H1 (cell line): ENCODE measurements around the gene CNTROB. TPM values are rescaled to one million over a fixed set of nuclear protein-coding genes. Genes with fewer than 3 reads are reported as not detected.

Source experiments
- CTCF ChIA-PET: fragments of 300-600 bp; sonication (Branson Sonifier 250); formaldehyde crosslinking; loops from one replicate; lab custom pipeline; 2021; ENCODE audit not compliant: partially characterized antibody; lab: Charles Lee
- POLR2A ChIA-PET: fragments of 300-600 bp; sonication (Branson Sonifier 250); formaldehyde crosslinking; loops from one replicate; lab custom pipeline; 2021; ENCODE audit warnings: inconsistent platforms; ENCODE audit not compliant: partially characterized antibody; lab: Charles Lee
- DNase-seq, 2 experiments: peaks; one replicate each; pipeline versions ENCODE4 v3.0.0 to v3.0.0-alpha.2; 2010 to 2022; ENCODE audit warnings: low spot score in 2 of 2, low read depth in 1 of 2, mixed read lengths in 1 of 2
- FAIRE-seq: peaks from 2 replicates; lab custom pipeline; 2011; peaks lifted over from hg19 to GRCh38; lab: Jason Lieb, UNC
- H2AFZ ChIP-seq: 2 replicates; pipeline ENCODE4 v1.8.1; 2012; ENCODE audit warnings: low read length, inconsistent platforms
- H2AK5ac ChIP-seq: 2 replicates; pipeline ENCODE4 v1.6.1; 2013; ENCODE audit warnings: low read depth, low read length
- H2BK120ac ChIP-seq: replicated peaks from 2 replicates; pipeline ENCODE3; 2013; ENCODE audit warnings: low read depth, low read length, inconsistent platforms
- H2BK12ac ChIP-seq: 2 replicates; pipeline ENCODE4 v1.6.1; 2013; ENCODE audit warnings: low read depth, low read length
- H2BK15ac ChIP-seq: 2 replicates; pipeline ENCODE4 v1.6.1; 2013; ENCODE audit warnings: low read length
- H2BK20ac ChIP-seq: 2 replicates; pipeline ENCODE4 v1.6.1; 2013; ENCODE audit warnings: low read length
- H2BK5ac ChIP-seq: 2 replicates; pipeline ENCODE4 v1.6.1; 2013; ENCODE audit warnings: low read depth, low read length
- H3K14ac ChIP-seq: 2 replicates; pipeline ENCODE4 v1.6.1; 2013; ENCODE audit warnings: inconsistent platforms; ENCODE audit not compliant: insufficient read length
- H3K18ac ChIP-seq: 2 replicates; pipeline ENCODE4 v1.6.1; 2013; ENCODE audit warnings: low read length; ENCODE audit errors: extremely low read depth
- H3K23ac ChIP-seq: 2 replicates; pipeline ENCODE4 v1.6.1; 2013; ENCODE audit warnings: inconsistent platforms; ENCODE audit not compliant: insufficient read length
- H3K23me2 ChIP-seq: 2 replicates; pipeline ENCODE4 v1.6.1; 2013; ENCODE audit warnings: low read depth, low read length
- H3K27ac ChIP-seq: 2 replicates; pipeline ENCODE4 v1.6.1; 2011; ENCODE audit warnings: low read depth, low read length, inconsistent platforms
- H3K27me3 ChIP-seq, 4 experiments: replicated peaks in 1 of 4; 1 replicate in 1 of 4; 2 replicates in 3 of 4; pipeline versions ENCODE4 v1.6.1 to v1.8.1; 2011 to 2013; ENCODE audit warnings: low read length in 3 of 4, mild to moderate bottlenecking in 3 of 4, inconsistent platforms in 2 of 4, mixed read lengths in 2 of 4, moderate library complexity in 1 of 4; ENCODE audit not compliant: control insufficient read depth in 3 of 4, insufficient read depth in 3 of 4; ENCODE audit errors: extremely low read depth in 1 of 4
- H3K36me3 ChIP-seq, 4 experiments: 2 replicates each; pipeline versions ENCODE4 v1.6.1 to v1.8.1; 2011 to 2013; ENCODE audit warnings: mild to moderate bottlenecking in 4 of 4, low read length in 3 of 4, moderate library complexity in 2 of 4, control low read depth in 1 of 4, inconsistent platforms in 1 of 4; ENCODE audit not compliant: insufficient read depth in 4 of 4, control insufficient read depth in 2 of 4
- H3K4ac ChIP-seq: replicated peaks from 2 replicates; pipeline ENCODE3; 2013; ENCODE audit warnings: low read length, low read depth, mixed read lengths, inconsistent platforms; ENCODE audit not compliant: insufficient read length
- H3K4me1 ChIP-seq, 4 experiments: replicated peaks in 1 of 4; 1 replicate in 1 of 4; 2 replicates in 3 of 4; pipeline versions ENCODE4 v1.6.1 to v1.8.1; 2011 to 2013; ENCODE audit warnings: low read length in 3 of 4, inconsistent platforms in 2 of 4, mixed read lengths in 1 of 4; ENCODE audit not compliant: insufficient read depth in 4 of 4, control insufficient read depth in 3 of 4
- H3K4me2 ChIP-seq, 2 experiments: 2 replicates each; pipeline versions ENCODE4 v1.6.1 to v1.8.1; 2011 to 2013; ENCODE audit warnings: low read depth in 2 of 2, low read length in 2 of 2, control low read depth in 1 of 2, inconsistent platforms in 1 of 2, mild to moderate bottlenecking in 1 of 2; ENCODE audit not compliant: insufficient read depth in 1 of 2
- H3K4me3 ChIP-seq, 4 experiments: fragments of 200-600, 300-600 bp in 1 of 4; sonication (generic), shearing (Covaris generic), sonication (Bioruptor Twin) in 1 of 4; 2 replicates each; pipeline versions ENCODE4 v1.5.1 to v1.8.1; 2011 to 2016; ENCODE audit warnings: low read length in 4 of 4, low read depth in 3 of 4, control low read depth in 2 of 4, inconsistent platforms in 2 of 4, mild to moderate bottlenecking in 2 of 4, mixed read lengths in 1 of 4, moderate library complexity in 1 of 4; ENCODE audit not compliant: insufficient read depth in 2 of 4; ENCODE audit errors: extremely low read depth in 1 of 4
- H3K56ac ChIP-seq: replicated peaks from 2 replicates; pipeline ENCODE3; 2013; ENCODE audit warnings: low read depth, mild to moderate bottlenecking, mixed read lengths, low read length, inconsistent platforms; ENCODE audit not compliant: insufficient read length
- H3K79me1 ChIP-seq: 2 replicates; pipeline ENCODE4 v1.6.1; 2013; ENCODE audit warnings: low read depth, low read length, control low read depth
- H3K79me2 ChIP-seq, 2 experiments: 2 replicates each; pipeline versions ENCODE4 v1.6.1 to v1.8.1; 2012 to 2013; ENCODE audit warnings: low read length in 2 of 2, mild to moderate bottlenecking in 2 of 2, inconsistent platforms in 1 of 2; ENCODE audit not compliant: insufficient read depth in 2 of 2, control insufficient read depth in 1 of 2
- H3K9ac ChIP-seq, 4 experiments: replicated peaks in 1 of 4; 1 replicate in 1 of 4; 2 replicates in 3 of 4; pipeline versions ENCODE4 v1.6.1 to v1.8.1; 2011 to 2013; ENCODE audit warnings: low read depth in 3 of 4, low read length in 3 of 4, control low read depth in 2 of 4, mild to moderate bottlenecking in 2 of 4, moderate library complexity in 2 of 4, inconsistent platforms in 1 of 4; ENCODE audit errors: extremely low read depth in 1 of 4
- H3K9me3 ChIP-seq, 2 experiments: 2 replicates each; pipeline versions ENCODE4 v1.6.1 to v1.8.1; 2012 to 2013; ENCODE audit warnings: mild to moderate bottlenecking in 2 of 2, moderate library complexity in 2 of 2, control low read depth in 1 of 2, inconsistent platforms in 1 of 2, low read depth in 1 of 2, low read length in 1 of 2, mixed read lengths in 1 of 2; ENCODE audit not compliant: insufficient read depth in 2 of 2
- H4K20me1 ChIP-seq, 2 experiments: replicated peaks in 1 of 2; 2 replicates each; pipeline versions ENCODE3 to v1.8.1; 2011 to 2013; ENCODE audit warnings: inconsistent platforms in 2 of 2, low read length in 2 of 2, mild to moderate bottlenecking in 1 of 2; ENCODE audit not compliant: insufficient read depth in 2 of 2, control insufficient read depth in 1 of 2
- H4K5ac ChIP-seq: 2 replicates; pipeline ENCODE4 v1.6.1; 2013; ENCODE audit warnings: low read length, low read depth, mixed read lengths, inconsistent platforms; ENCODE audit not compliant: insufficient read length
- H4K8ac ChIP-seq: 2 replicates; pipeline ENCODE4 v1.8.0; 2013; ENCODE audit warnings: mild to moderate bottlenecking, moderate library complexity, low read length, inconsistent platforms; ENCODE audit not compliant: insufficient read depth; ENCODE audit errors: extremely low read depth
- H4K91ac ChIP-seq: replicated peaks from 2 replicates; pipeline ENCODE3; 2013; ENCODE audit warnings: low read length, mixed read lengths, inconsistent platforms; ENCODE audit not compliant: insufficient read length
- ATF2 ChIP-seq: IDR thresholded peaks from 2 replicates; pipeline ENCODE4 v1.6.1; 2012; ENCODE audit warnings: low read length, inconsistent platforms
- GTF2F1 ChIP-seq: IDR thresholded peaks from 2 replicates; pipeline ENCODE4 v1.6.1; 2012; ENCODE audit warnings: low read depth, low read length, improper control_type of control experiment, borderline replicate concordance
- KDM4A ChIP-seq: IDR thresholded peaks from one replicate; pipeline ENCODE4 v1.7.1; 2012; ENCODE audit warnings: low read depth, mild to moderate bottlenecking, moderate library complexity, low read length, inconsistent platforms; ENCODE audit not compliant: severe bottlenecking
- NRF1 ChIP-seq: IDR thresholded peaks from 2 replicates; pipeline ENCODE4 v1.6.1; 2011; ENCODE audit warnings: mild to moderate bottlenecking, low read depth, low read length, improper control_type of control experiment
- RFX5 ChIP-seq: IDR thresholded peaks from 2 replicates; pipeline ENCODE4 v1.6.1; 2011; ENCODE audit warnings: low read depth, low read length, improper control_type of control experiment, borderline replicate concordance
- RXRA ChIP-seq: IDR thresholded peaks from 2 replicates; pipeline ENCODE4 v1.6.1; 2011; ENCODE audit warnings: low read depth, mild to moderate bottlenecking, low read length, moderate library complexity; ENCODE audit not compliant: insufficient read depth
- SIRT6 ChIP-seq: IDR thresholded peaks from one replicate; pipeline ENCODE4 v1.7.1; 2012; ENCODE audit warnings: low read length, inconsistent platforms
- YY1 ChIP-seq: IDR thresholded peaks from 2 replicates; pipeline ENCODE4 v1.6.1; 2011; ENCODE audit warnings: low read depth, mild to moderate bottlenecking, low read length
- ZNF274 ChIP-seq: IDR thresholded peaks from 2 replicates; pipeline ENCODE4 v1.7.0; 2012; ENCODE audit warnings: low read length, borderline replicate concordance; ENCODE audit errors: extremely low read depth
- WGBS, 2 experiments: shearing (Covaris generic) in 1 of 2; methylation state at CpG; one replicate each; pipeline versions ENCODE4 v1.1.6 to v1.1.7; 2013 to 2015; ENCODE audit warnings: low lambda C conversion rate in 2 of 2, mixed read lengths in 2 of 2, inconsistent platforms in 1 of 2, low coverage in 1 of 2, missing lambda C conversion rate in 1 of 2; ENCODE audit not compliant: insufficient replicate concordance in 2 of 2, insufficient coverage in 1 of 2, insufficient read length in 1 of 2; ENCODE audit errors: extremely low coverage in 1 of 2, missing lambda C conversion rate in 1 of 2; 5-methylcytosine and 5-hydroxymethylcytosine counted together
- polyA plus RNA-seq, 7 experiments: library from polyadenylated mRNA; depleted of rRNA in 3 of 7; stranded (reverse) in 5 of 7; unstranded in 2 of 7; fragments of >200 nt in 5 of 7; fragments of 200-250 nt in 2 of 7; gene quantifications; 1 replicate in 5 of 7; 2 replicates in 1 of 7; 4 replicates in 1 of 7; pipeline versions ENCODE4 v1.2.1 to v1.2.3, GENCODE V29; 2011 to 2013; ENCODE audit warnings: missing spikeins in 2 of 7, mixed read lengths in 2 of 7
- total RNA-seq: library from RNA; stranded (reverse); fragmentation: NEBNext Ultra II Directional; extraction: Animal tissue kit (Norgen Biotek cat#: 25700); gene quantifications from 2 replicates; pipeline ENCODE4 v1.2.1, GENCODE V29; 2021
- TF ChIP-seq, protein P1 (sequence below): IDR thresholded peaks from 2 replicates; pipeline ENCODE4 v1.6.1; 2012; ENCODE audit warnings: inconsistent platforms
- TF ChIP-seq, protein P2 (sequence below): IDR thresholded peaks from 2 replicates; pipeline ENCODE4 v1.6.1; 2011; ENCODE audit warnings: low read length, improper control_type of control experiment

CNTROB gene
- total and polyA plus RNA-seq, 2 of the 8 experiments (the other 6 are each of a cell fraction or from before 2014, with no cell fraction given): 20.5 to 31.9 TPM

DNA sequence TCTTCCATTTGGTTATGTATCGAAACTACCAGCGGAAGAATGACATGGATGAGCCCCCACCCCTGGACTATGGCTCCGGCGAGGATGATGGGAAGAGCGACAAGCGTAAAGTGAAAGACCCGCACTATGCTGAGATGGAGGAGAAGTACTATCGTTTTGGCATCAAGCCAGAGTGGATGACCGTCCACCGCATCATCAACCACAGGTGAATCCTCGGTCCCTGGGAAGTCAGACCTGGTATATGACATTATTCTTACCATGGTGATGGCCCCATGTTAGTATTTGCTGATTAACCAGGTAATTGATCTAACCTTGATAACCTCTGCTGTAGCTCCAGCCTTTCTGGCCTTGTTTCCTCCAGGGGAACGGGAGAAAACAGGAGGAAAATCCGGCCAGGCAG lies 34.9 kb upstream of the CNTROB start:
- Histone ChIP-seq H4K20me1 (no peaks in the 10 kb centered on the region), H3K27me3 (no peaks in the 10 kb centered on the region), H3K4ac (no peak overlapping the region), H4K5ac (no peak overlapping the region), H4K91ac (no peak overlapping the region), H2BK15ac (no peak overlapping the region), H3K79me2 (no peaks in the 10 kb centered on the region), H2BK12ac (no peak overlapping the region), H2AK5ac (no peak overlapping the region), H3K14ac (no peak overlapping the region), H3K27ac (no peak overlapping the region), H2BK20ac (no peak overlapping the region), H3K79me1 (no peaks in the 10 kb centered on the region), H3K23me2 (no peaks in the 10 kb centered on the region), H2BK5ac (no peak overlapping the region), H3K23ac (no peak overlapping the region), H3K4me3 (no peak overlapping the region), H3K56ac (no peak overlapping the region), H4K8ac (no peak overlapping the region), H3K9ac (no peak overlapping the region), H3K36me3 (peaks cover 0 to 5% (median 2%) of the 10 kb centered on the region in 4 experiments; a peak in 3 of 8 replicates), H2BK120ac (no peak overlapping the region), H3K4me2 (no peak overlapping the region), H3K4me1 (no peaks in the 10 kb centered on the region), H3K18ac (no peak overlapping the region), H2AFZ (no peak overlapping the region), H3K9me3 (no peaks in the 10 kb centered on the region; a peak in 1 of 4 replicates)
- WGBS, 2 experiments: 93% methylated on average over 13 of the region's 13 CpGs; no CpG with 5 or more reads in 1 of the 2 experiments
- ChIA-PET CTCF (interaction anchor here (1.0 to 2.9 kb wide), 9 partner anchors 15 to 153 kb away, joined by 3 to 11 read pairs (median 3); no protein-coding TSS in a partner anchor), POLR2A (no interaction called here)
- no peak for FAIRE-seq
- DNase-seq: no peak
- no peak for TF ChIP-seq ATF2
- TF ChIP-seq YY1: no peak
- no peak for TF ChIP-seq KDM4A
- no peak for TF ChIP-seq RXRA
- TF ChIP-seq NRF1: no peak
- TF ChIP-seq, protein P1, sequence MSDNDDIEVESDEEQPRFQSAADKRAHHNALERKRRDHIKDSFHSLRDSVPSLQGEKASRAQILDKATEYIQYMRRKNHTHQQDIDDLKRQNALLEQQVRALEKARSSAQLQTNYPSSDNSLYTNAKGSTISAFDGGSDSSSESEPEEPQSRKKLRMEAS: no peak
- no peak for TF ChIP-seq ZNF274
- TF ChIP-seq RFX5: no peak
- TF ChIP-seq, protein P2, sequence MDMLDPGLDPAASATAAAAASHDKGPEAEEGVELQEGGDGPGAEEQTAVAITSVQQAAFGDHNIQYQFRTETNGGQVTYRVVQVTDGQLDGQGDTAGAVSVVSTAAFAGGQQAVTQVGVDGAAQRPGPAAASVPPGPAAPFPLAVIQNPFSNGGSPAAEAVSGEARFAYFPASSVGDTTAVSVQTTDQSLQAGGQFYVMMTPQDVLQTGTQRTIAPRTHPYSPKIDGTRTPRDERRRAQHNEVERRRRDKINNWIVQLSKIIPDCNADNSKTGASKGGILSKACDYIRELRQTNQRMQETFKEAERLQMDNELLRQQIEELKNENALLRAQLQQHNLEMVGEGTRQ: no peak
- no peak for TF ChIP-seq GTF2F1
- no peak for TF ChIP-seq SIRT6
